GM12801 (cell line): Measurements from ENCODE around the gene ANP32E.

Experiments used
- CTCF ChIP-seq: IDR thresholded peaks from one replicate; pipeline ENCODE4 v1.5.1; 2011; ENCODE audit warnings: control low read depth; ENCODE audit not compliant: insufficient read length; ENCODE audit errors: extremely low read depth

Gene ANP32E

GRCh38 chr1:150261367-150261766, 25.5 kb upstream of the ANP32E start:
- TF ChIP-seq CTCF = no peak

GRCh38 chr1:150259758-150260669, 24.1 kb upstream of the ANP32E start:
- TF ChIP-seq CTCF = no peak

- TF ChIP-seq CTCF = no peak
These were observed 23.3 kb upstream of the ANP32E start for GRCh38 chr1:150259217-150259616.

- TF ChIP-seq CTCF = no peak
These were observed 22.0 kb upstream of the ANP32E start, which contains the start of gene CA14 for GRCh38 chr1:150257624-150258585. TSS of gene CA14 (plus strand) at chr1:150257774. CDS start at chr1:150258129, 355 bp downstream.

- TF ChIP-seq CTCF = no peak
These were observed 20.8 kb upstream of the ANP32E start for GRCh38 chr1:150256554-150257341.

GRCh38 chr1:150256198-150256553, 20.3 kb upstream of the ANP32E start:
- TF ChIP-seq CTCF = no peak
